ENCODE data around the gene VOPP1.

- TF ChIP-seq CTCF (IDR thresholded peaks at IDR 0.05) (no peak), POLR2A (IDR thresholded peaks at IDR 0.05) (no peak)
Measured at GRCh38 chr7:55534916-55535590, 37.2 kb downstream of the VOPP1 start.
